Measurements from ENCODE around the gene ANKAR.
"Not testable (repeated sequence)": the region's sequence is repeated elsewhere in the genome, so short reads cannot be mapped to it uniquely, and the experiment has no call there.

Gene ANKAR

GRCh38 chr2:189674374-189675112 lies at the start of gene ANKAR:
ANKAR (plus strand) TSS chr2:189674670; CDS start chr2:189676491, 1,821 bp downstream.
- DNase-seq (ENCODE audit: low spot score) (peak; percentile 75), FAIRE-seq (no peak)

GRCh38 chr2:189625636-189626035 lies 48.8 kb upstream of the ANKAR start:
- FAIRE-seq (no peak), DNase-seq (ENCODE audit: low spot score) (no peak)

GRCh38 chr2:189627789-189628188 lies 46.7 kb upstream of the ANKAR start:
- FAIRE-seq (no peak), DNase-seq (ENCODE audit: low spot score) (no peak)

GRCh38 chr2:189628817-189629530 lies 45.5 kb upstream of the ANKAR start:
- DNase-seq (ENCODE audit: low spot score) (no peak), FAIRE-seq (no peak)

GRCh38 chr2:189629531-189630453 lies 44.7 kb upstream of the ANKAR start:
- FAIRE-seq (no peak), DNase-seq (ENCODE audit: low spot score) (no peak)

- DNase-seq (ENCODE audit: low spot score) (no peak), FAIRE-seq (no peak)
These were observed 42.6 kb upstream of the ANKAR start for GRCh38 chr2:189631849-189632248.

GRCh38 chr2:189633392-189633811 lies 41.1 kb upstream of the ANKAR start:
- no peak for FAIRE-seq
- no peak for DNase-seq (ENCODE audit: low spot score)

- FAIRE-seq, result no peak
- DNase-seq (ENCODE audit: low spot score), result no peak
These were observed 39.1 kb upstream of the ANKAR start for GRCh38 chr2:189635353-189635752.

- DNase-seq (ENCODE audit: low spot score) (no peak), FAIRE-seq (no peak)
These were observed 36.0 kb upstream of the ANKAR start for GRCh38 chr2:189638301-189639006.

GRCh38 chr2:189639007-189639609 lies 35.4 kb upstream of the ANKAR start:
- no peak for DNase-seq (ENCODE audit: low spot score)
- FAIRE-seq, result no peak

GRCh38 chr2:189641002-189641401 lies 33.5 kb upstream of the ANKAR start:
- no peak for FAIRE-seq
- DNase-seq (ENCODE audit: low spot score), result no peak

- FAIRE-seq, result no peak
- DNase-seq (ENCODE audit: low spot score), result no peak
These were observed 32.9 kb upstream of the ANKAR start for GRCh38 chr2:189641590-189641989.

- no peak for DNase-seq (ENCODE audit: low spot score)
- FAIRE-seq, result no peak
These were observed 27.9 kb upstream of the ANKAR start for GRCh38 chr2:189646521-189646920.

- no peak for FAIRE-seq
These were observed 25.5 kb upstream of the ANKAR start for GRCh38 chr2:189648846-189649509.

GRCh38 chr2:189651284-189651683 lies 23.2 kb upstream of the ANKAR start:
- FAIRE-seq (peak; percentile 2), DNase-seq (ENCODE audit: low spot score) (no peak)

More at GRCh38 chr2:189648846-189649509, 25.5 kb upstream of the ANKAR start:
- no peak for DNase-seq (ENCODE audit: low spot score)

GRCh38 chr2:189653464-189653863 lies 21.0 kb upstream of the ANKAR start:
- not testable (repeated sequence) for FAIRE-seq; DNase-seq (ENCODE audit: low spot score)

- DNase-seq (ENCODE audit: low spot score), result no peak
- FAIRE-seq, result no peak
These were observed 19.8 kb upstream of the ANKAR start for GRCh38 chr2:189654641-189655040.

GRCh38 chr2:189657867-189658266 lies 16.6 kb upstream of the ANKAR start:
- no peak for DNase-seq (ENCODE audit: low spot score)

GRCh38 chr2:189658306-189659212 lies 15.9 kb upstream of the ANKAR start:
- FAIRE-seq, result no peak
- no peak for DNase-seq (ENCODE audit: low spot score)

More at GRCh38 chr2:189657867-189658266, 16.6 kb upstream of the ANKAR start:
- no peak for FAIRE-seq

Data from RCC 7860 (cell line).